Activated naive CD4-positive, alpha-beta T cell treated with anti-CD3 and anti-CD28 coated beads for 36 hours (primary cell): Measurements from ENCODE around the gene KLRC2. TPM values are rescaled to one million over a fixed set of nuclear protein-coding genes. Genes with fewer than 3 reads are reported as not detected.
"Not testable (repeated sequence)": the region's sequence is repeated elsewhere in the genome, so short reads cannot be mapped to it uniquely, and the experiment has no call there.

ENCODE experiments used
- CTCF ChIA-PET: fragments of 350-600 bp; sonication (Branson Sonifier 250); formaldehyde crosslinking; loops from one replicate; lab custom pipeline; 2021; ENCODE audit warnings: antibody characterized with exemption; lab: Charles Lee
- DNase-seq: peaks from one replicate; pipeline ENCODE4 v3.0.0-alpha.2; 2020
- H3K27ac Mint-ChIP-seq: one replicate; pipeline ENCODE4 v1.8.0; 2021; ENCODE audit warnings: mild to moderate bottlenecking, mixed read lengths
- H3K27me3 Mint-ChIP-seq: one replicate; pipeline ENCODE4 v1.8.0; 2021; ENCODE audit warnings: low read depth, mixed read lengths
- H3K36me3 Mint-ChIP-seq: one replicate; pipeline ENCODE4 v1.8.0; 2021; ENCODE audit warnings: low read depth, mixed read lengths
- H3K4me1 Mint-ChIP-seq: one replicate; pipeline ENCODE4 v1.8.0; 2021; ENCODE audit warnings: low read depth, mixed read lengths
- H3K4me3 Mint-ChIP-seq: one replicate; pipeline ENCODE4 v1.8.0; 2021; ENCODE audit warnings: mild to moderate bottlenecking, moderate library complexity, mixed read lengths
- H3K9me3 Mint-ChIP-seq: one replicate; pipeline ENCODE4 v1.8.0; 2021; ENCODE audit warnings: mixed read lengths
- intact Hi-C: fragments of 100-400 bp; cut with micrococcal nuclease; formaldehyde crosslinking; loops from one replicate; pipeline ENCODE4 v1.15.1; 2023
- total RNA-seq, 2 experiments: library from RNA; stranded (reverse); gene quantifications; one replicate each; pipeline ENCODE4 v1.2.3, GENCODE V29; 2021

KLRC2 gene
- total RNA-seq, 2 experiments from 2014 or later = not detected

- H3K27ac Mint-ChIP-seq, H3K27me3 Mint-ChIP-seq, H3K9me3 Mint-ChIP-seq, intact Hi-C loops, H3K4me1 Mint-ChIP-seq, DNase-seq, CTCF ChIA-PET, H3K36me3 Mint-ChIP-seq, H3K4me3 Mint-ChIP-seq: not testable (repeated sequence)
Observed at GRCh38 chr12:10439608-10440274, 3.9 kb upstream of the KLRC2 start.

DNA sequence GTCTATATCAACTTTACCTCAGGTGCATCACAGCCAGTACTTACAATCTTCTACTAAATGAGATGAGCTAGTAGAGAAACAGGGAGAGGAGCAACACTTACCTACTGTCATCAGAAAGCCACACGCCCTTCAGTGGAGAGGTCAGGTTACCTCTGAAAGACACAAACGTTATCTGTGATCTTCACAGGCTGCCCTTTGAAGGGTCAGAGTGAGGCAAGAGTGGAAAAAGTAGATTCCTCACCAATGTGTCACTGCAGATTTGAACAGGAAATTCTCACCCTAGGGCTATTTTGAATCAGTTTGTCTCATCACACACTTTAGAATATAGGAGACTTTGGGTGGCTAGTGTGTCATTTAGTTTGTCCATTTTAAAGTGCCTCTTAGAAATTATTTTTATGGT, 1.8 kb upstream of the KLRC2 start:
- DNase-seq, H3K9me3 Mint-ChIP-seq, H3K4me1 Mint-ChIP-seq, H3K27ac Mint-ChIP-seq, H3K27me3 Mint-ChIP-seq, H3K4me3 Mint-ChIP-seq, intact Hi-C loops, H3K36me3 Mint-ChIP-seq, CTCF ChIA-PET: not testable (repeated sequence)

GRCh38 chr12:10430623-10431022, 5.2 kb downstream of the KLRC2 start:
- H3K4me3 Mint-ChIP-seq, H3K4me1 Mint-ChIP-seq, intact Hi-C loops, CTCF ChIA-PET, H3K27me3 Mint-ChIP-seq, H3K36me3 Mint-ChIP-seq, H3K9me3 Mint-ChIP-seq, H3K27ac Mint-ChIP-seq, DNase-seq: not testable (repeated sequence)

GRCh38 chr12:10425938-10426337, 9.9 kb downstream of the KLRC2 start:
- H3K9me3 Mint-ChIP-seq, H3K36me3 Mint-ChIP-seq, DNase-seq, H3K4me1 Mint-ChIP-seq, H3K27ac Mint-ChIP-seq, intact Hi-C loops, H3K27me3 Mint-ChIP-seq, CTCF ChIA-PET, H3K4me3 Mint-ChIP-seq: not testable (repeated sequence)

DNA sequence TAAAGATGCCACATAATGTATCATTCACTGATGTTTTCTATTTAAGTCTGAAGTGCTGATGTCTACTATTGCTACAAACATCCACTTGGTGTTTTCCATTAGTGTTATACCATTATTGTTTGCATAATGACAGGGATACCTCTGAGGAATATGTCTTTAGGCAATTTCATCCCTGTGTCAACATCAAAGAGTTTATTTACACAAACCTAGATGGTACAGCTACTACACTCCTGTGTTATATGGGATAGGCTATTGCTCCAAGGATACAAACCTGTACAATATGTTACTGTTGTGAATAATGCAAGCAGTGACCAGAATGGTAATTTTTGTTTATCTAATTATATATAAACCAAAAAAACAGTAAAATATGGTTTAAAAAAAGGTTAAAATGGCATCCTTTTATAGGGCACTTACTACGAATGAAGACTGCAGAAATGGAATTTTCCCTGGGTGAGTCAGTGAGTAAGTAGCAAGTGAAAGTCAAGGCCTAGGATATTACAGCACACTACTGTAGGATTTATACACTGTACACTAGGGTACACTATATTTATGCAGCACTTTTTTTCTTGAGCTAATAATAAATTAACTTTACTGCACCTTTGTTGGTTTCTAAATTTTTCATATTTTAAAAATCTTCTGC, 11.4 kb downstream of the KLRC2 start:
- intact Hi-C loops, CTCF ChIA-PET, H3K4me1 Mint-ChIP-seq, H3K27me3 Mint-ChIP-seq, H3K4me3 Mint-ChIP-seq, H3K9me3 Mint-ChIP-seq, H3K36me3 Mint-ChIP-seq, DNase-seq, H3K27ac Mint-ChIP-seq: not testable (repeated sequence)

DNA sequence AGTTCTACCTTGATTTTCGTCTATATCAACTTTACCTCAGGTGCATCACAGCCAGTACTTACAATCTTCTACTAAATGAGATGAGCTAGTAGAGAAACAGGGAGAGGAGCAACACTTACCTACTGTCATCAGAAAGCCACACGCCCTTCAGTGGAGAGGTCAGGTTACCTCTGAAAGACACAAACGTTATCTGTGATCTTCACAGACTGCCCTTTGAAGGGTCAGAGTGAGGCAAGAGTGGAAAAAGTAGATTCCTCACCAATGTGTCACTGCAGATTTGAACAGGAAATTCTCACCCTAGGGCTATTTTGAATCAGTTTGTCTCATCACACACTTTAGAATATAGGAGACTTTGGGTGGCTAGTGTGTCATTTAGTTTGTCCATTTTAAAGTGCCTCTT, 13.7 kb downstream of the KLRC2 start:
- CTCF ChIA-PET, H3K4me1 Mint-ChIP-seq, H3K27me3 Mint-ChIP-seq, H3K36me3 Mint-ChIP-seq, DNase-seq, intact Hi-C loops, H3K27ac Mint-ChIP-seq, H3K9me3 Mint-ChIP-seq, H3K4me3 Mint-ChIP-seq: not testable (repeated sequence)

GRCh38 chr12:10420334-10420733, 15.5 kb downstream of the KLRC2 start, which contains the start of gene KLRC3:
TSS of gene KLRC3 (minus strand) at chr12:10420595. CDS start at chr12:10420550, 45 bp downstream.
- CTCF ChIA-PET, H3K9me3 Mint-ChIP-seq, H3K36me3 Mint-ChIP-seq, intact Hi-C loops, H3K27ac Mint-ChIP-seq, DNase-seq, H3K4me1 Mint-ChIP-seq, H3K27me3 Mint-ChIP-seq, H3K4me3 Mint-ChIP-seq: not testable (repeated sequence)

DNA sequence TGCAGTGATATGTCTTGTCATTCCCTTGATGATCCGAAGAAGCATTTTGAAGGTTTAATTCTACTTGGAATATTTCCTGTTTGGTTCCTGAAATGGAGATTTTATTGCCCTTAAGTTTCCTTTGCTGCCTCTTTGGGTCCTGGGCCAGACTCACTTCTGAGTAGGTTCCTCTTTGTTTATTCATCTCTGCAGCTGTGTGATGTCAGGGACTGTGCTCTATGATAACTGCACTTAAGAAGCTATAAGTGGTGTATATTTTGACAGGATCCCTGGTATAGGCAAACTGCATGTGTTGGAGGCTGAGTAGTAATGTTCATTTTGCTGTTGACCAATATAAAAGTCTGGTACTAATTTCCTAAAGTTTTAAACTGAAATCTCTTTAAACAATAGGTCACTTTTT, 26.4 kb downstream of the KLRC2 start, which contains the start of gene KLRC4:
TSS of gene KLRC4 (minus strand) at position 366 of the 400 bp plus-strand sequence. CDS start at position 184, 182 bp downstream.
- DNase-seq = no peak
- H3K27me3 Mint-ChIP-seq = peaks cover 2% of the 10 kb centered on the region
- H3K36me3 Mint-ChIP-seq = no peaks in the 10 kb centered on the region
- no peaks in the 10 kb centered on the region for H3K4me1 Mint-ChIP-seq
- no peak within 1 kb of the TSS for H3K27ac Mint-ChIP-seq
- CTCF ChIA-PET = no interaction called here
- H3K4me3 Mint-ChIP-seq = no peak within 1 kb of the TSS
- no peaks in the 10 kb centered on the region for H3K9me3 Mint-ChIP-seq
- intact Hi-C loops = no loop called here

- CTCF ChIA-PET = no interaction called here
- H3K36me3 Mint-ChIP-seq = no peaks in the 10 kb centered on the region
- peaks cover 2% of the 10 kb centered on the region for H3K27me3 Mint-ChIP-seq
- intact Hi-C loops = no loop called here
- DNase-seq = no peak
- H3K4me1 Mint-ChIP-seq = no peaks in the 10 kb centered on the region
- H3K27ac Mint-ChIP-seq = no peak overlapping the region
- H3K9me3 Mint-ChIP-seq = no peaks in the 10 kb centered on the region
- H3K4me3 Mint-ChIP-seq = no peak overlapping the region
Observed at GRCh38 chr12:10408842-10409241, 27.0 kb downstream of the KLRC2 start.

GRCh38 chr12:10406725-10407124, 29.1 kb downstream of the KLRC2 start:
- Mint-ChIP-seq H3K4me3 (no peak overlapping the region), H3K27ac (no peak overlapping the region), H3K4me1 (no peaks in the 10 kb centered on the region), H3K27me3 (peaks cover 2% of the 10 kb centered on the region), H3K36me3 (no peaks in the 10 kb centered on the region), H3K9me3 (no peaks in the 10 kb centered on the region)
- DNase-seq = no peak
- intact Hi-C loops = no loop called here
- CTCF ChIA-PET = no interaction called here

DNA sequence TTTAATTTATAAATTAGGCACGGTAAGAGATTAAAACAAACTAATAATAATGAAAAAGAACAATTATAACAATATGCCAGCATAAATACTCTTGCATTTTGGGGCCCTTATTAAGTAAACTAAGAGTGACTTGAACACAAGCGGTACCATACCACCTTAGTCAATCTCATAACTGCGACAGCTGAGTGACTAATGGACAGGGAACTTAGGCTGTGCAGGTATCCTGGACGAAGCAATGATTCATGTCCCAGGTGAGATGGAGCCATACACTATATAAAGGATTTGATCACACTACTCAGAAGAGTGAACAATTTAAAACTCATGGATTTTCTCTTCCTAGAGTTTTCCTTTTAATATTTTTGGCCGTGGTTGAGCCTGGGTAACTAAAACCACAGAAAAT, 30.5 kb downstream of the KLRC2 start:
- H3K4me3 Mint-ChIP-seq = no peak overlapping the region
- no peak overlapping the region for H3K27ac Mint-ChIP-seq
- H3K27me3 Mint-ChIP-seq = peaks cover 2% of the 10 kb centered on the region
- CTCF ChIA-PET = no interaction called here
- H3K36me3 Mint-ChIP-seq = no peaks in the 10 kb centered on the region
- H3K4me1 Mint-ChIP-seq = no peaks in the 10 kb centered on the region
- H3K9me3 Mint-ChIP-seq = no peaks in the 10 kb centered on the region
- DNase-seq = no peak
- intact Hi-C loops = no loop called here

GRCh38 chr12:10404798-10405197, 31.0 kb downstream of the KLRC2 start:
- H3K27ac Mint-ChIP-seq = no peak overlapping the region

GRCh38 chr12:10400829-10401228, 35.0 kb downstream of the KLRC2 start:
- Mint-ChIP-seq H3K27me3 (peaks cover 6% of the 10 kb centered on the region), H3K4me3 (no peak overlapping the region), H3K9me3 (no peaks in the 10 kb centered on the region), H3K4me1 (no peaks in the 10 kb centered on the region), H3K36me3 (no peaks in the 10 kb centered on the region), H3K27ac (no peak overlapping the region)
- intact Hi-C loops = no loop called here
- DNase-seq = no peak
- CTCF ChIA-PET = no interaction called here

More at GRCh38 chr12:10404798-10405197, 31.0 kb downstream of the KLRC2 start:
- CTCF ChIA-PET = no interaction called here
- DNase-seq = no peak
- Mint-ChIP-seq H3K4me3 (no peak overlapping the region), H3K9me3 (no peaks in the 10 kb centered on the region), H3K4me1 (no peaks in the 10 kb centered on the region), H3K36me3 (no peaks in the 10 kb centered on the region), H3K27me3 (peaks cover 2% of the 10 kb centered on the region)
- intact Hi-C loops = no loop called here
